DMS 273 (cell line): ENCODE results near the gene IFNG-AS1.

Experiments
- DNase-seq: peaks from one replicate; lab custom pipeline; 2025; ENCODE audit not compliant: unreplicated experiment; lab: John Stamatoyannopoulos, UW

The IFNG-AS1 gene

GRCh38 chr12:68034567-68034966 lies 45.3 kb downstream of the IFNG-AS1 start:
- DNase-seq: no peak

GRCh38 chr12:68036642-68037041 lies 47.4 kb downstream of the IFNG-AS1 start:
- no peak for DNase-seq

GRCh38 chr12:68037616-68038255 lies 48.5 kb downstream of the IFNG-AS1 start:
- DNase-seq: no peak

GRCh38 chr12:68038650-68039049 lies 49.4 kb downstream of the IFNG-AS1 start:
- DNase-seq: no peak

GRCh38 chr12:68040450-68041075 lies 51.3 kb downstream of the IFNG-AS1 start:
- peak; percentile 81 for DNase-seq

- DNase-seq: peak; percentile 46
Measured at GRCh38 chr12:68042212-68042699, 53.0 kb downstream of the IFNG-AS1 start.

GRCh38 chr12:68043435-68043834 lies 54.2 kb downstream of the IFNG-AS1 start:
- no peak for DNase-seq

GRCh38 chr12:68048648-68049297 lies 59.5 kb downstream of the IFNG-AS1 start:
- no peak for DNase-seq

- no peak for DNase-seq
Measured at GRCh38 chr12:68056300-68056699, 67.1 kb downstream of the IFNG-AS1 start.

GRCh38 chr12:68063900-68064590 lies 74.8 kb downstream of the IFNG-AS1 start:
- DNase-seq: no peak

GRCh38 chr12:68065163-68065562 lies 75.9 kb downstream of the IFNG-AS1 start:
- DNase-seq: no peak

GRCh38 chr12:68065687-68066086 lies 76.4 kb downstream of the IFNG-AS1 start:
- DNase-seq: no peak

- DNase-seq: peak; percentile 19
Measured at GRCh38 chr12:68067762-68068376, 78.6 kb downstream of the IFNG-AS1 start.

GRCh38 chr12:68069275-68069674 lies 80.0 kb downstream of the IFNG-AS1 start:
- no peak for DNase-seq
